ENCODE data around the gene INVS. TPM values are rescaled to one million over a fixed set of nuclear protein-coding genes. Genes with fewer than 3 reads are reported as not detected.
"Not testable (repeated sequence)": the region's sequence is repeated elsewhere in the genome, so short reads cannot be mapped to it uniquely, and the experiment has no call there.

The INVS gene
- total RNA-seq, 1 experiment from 2014 or later: 30.1 TPM

GRCh38 chr9:100217536-100217935 lies 118.5 kb downstream of the INVS start:
- Histone ChIP-seq H3K4me3 (no peak overlapping the region), H3K36me3 (peaks cover 2% of the 10 kb centered on the region; the same call in 1 of the 2 replicates), H3K4me1 (peaks cover 16% of the 10 kb centered on the region), H3K9me3 (replicated peaks) (no peaks in the 10 kb centered on the region), H3K27ac (no peak overlapping the region), H3K27me3 (no peaks in the 10 kb centered on the region)
- DNase-seq: no peak

DNA sequence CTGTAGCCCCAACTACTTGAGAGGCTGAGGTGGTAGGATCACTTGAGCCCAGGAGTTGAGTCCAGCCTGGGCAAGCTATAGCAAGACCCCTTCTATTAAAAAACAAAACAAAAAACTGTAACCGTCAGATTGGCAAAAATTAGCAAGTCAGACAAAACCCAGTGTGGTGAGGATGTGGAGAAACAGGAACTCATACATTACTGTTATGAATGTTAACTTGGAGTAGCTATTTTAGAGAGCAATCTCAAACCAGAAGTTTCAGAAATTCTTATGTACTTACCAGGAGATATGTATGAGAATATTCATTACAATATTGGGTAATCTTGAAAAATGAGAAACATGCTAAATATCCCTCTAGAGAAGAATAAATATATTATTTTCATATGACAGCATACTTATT lies 120.3 kb downstream of the INVS start:
- H3K9me3 ChIP-seq (replicated peaks): no peaks in the 10 kb centered on the region
- no peak for DNase-seq
- H3K4me3 ChIP-seq: no peak overlapping the region
- H3K4me1 ChIP-seq: peaks cover 16% of the 10 kb centered on the region
- H3K27ac ChIP-seq: no peak overlapping the region
- H3K36me3 ChIP-seq: peaks cover 2% of the 10 kb centered on the region; the same call in 1 of the 2 replicates
- no peaks in the 10 kb centered on the region for H3K27me3 ChIP-seq

DNA sequence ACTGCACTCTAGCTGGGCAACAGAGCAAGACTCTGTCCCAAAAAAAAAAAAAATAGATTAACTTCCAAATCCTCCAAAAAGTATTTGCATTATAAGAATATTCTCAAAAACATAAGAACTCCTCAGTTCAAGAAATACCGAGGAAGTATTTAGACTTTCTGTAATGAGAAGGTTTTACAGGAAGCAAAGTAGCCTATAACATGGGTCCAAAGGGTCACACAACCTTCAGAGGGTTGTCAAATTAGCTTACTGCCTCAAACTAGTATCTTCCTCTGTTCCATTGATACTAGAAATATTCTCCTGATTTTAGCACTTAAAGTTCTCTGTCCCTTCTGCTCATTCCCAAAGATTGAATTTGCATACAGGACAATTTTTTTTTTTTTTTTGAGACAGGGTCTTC lies 121.9 kb downstream of the INVS start:
- DNase-seq: peak in 1 of 2 experiments; percentile 9
- Histone ChIP-seq H3K27me3 (no peaks in the 10 kb centered on the region), H3K4me1 (peaks cover 16% of the 10 kb centered on the region), H3K27ac (peak overlapping the region; percentile 68), H3K4me3 (no peak overlapping the region), H3K36me3 (peaks cover 2% of the 10 kb centered on the region; the same call in 1 of the 2 replicates), H3K9me3 (replicated peaks) (no peaks in the 10 kb centered on the region)

DNA sequence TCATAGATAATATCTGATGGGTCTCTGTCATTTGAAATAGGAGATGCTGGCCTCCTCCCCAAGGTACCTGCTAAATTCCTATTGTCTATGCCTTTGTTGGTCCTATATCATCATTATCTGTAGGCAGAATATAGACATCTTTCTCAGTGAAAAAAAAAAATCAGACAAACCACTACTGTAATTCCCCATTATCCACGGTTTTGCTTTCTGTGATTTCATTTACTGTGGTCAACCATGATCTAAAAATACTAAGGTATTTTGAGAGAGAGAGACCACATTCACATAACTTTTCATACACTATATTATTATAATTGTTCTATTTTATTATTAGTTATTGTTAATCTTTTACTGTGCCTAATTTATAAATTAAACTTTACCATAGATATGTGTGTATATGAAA lies 122.5 kb downstream of the INVS start:
- peak in 1 of 2 experiments; percentile 69 for DNase-seq
- H3K9me3 ChIP-seq (replicated peaks): no peaks in the 10 kb centered on the region
- H3K36me3 ChIP-seq: peaks cover 4% of the 10 kb centered on the region; the same call in 1 of the 2 replicates
- no peaks in the 10 kb centered on the region for H3K27me3 ChIP-seq
- H3K4me3 ChIP-seq: no peak overlapping the region
- peaks cover 16% of the 10 kb centered on the region for H3K4me1 ChIP-seq
- peak overlapping the region; percentile 68 for H3K27ac ChIP-seq

- H3K27me3 ChIP-seq: no peaks in the 10 kb centered on the region
- H3K4me3 ChIP-seq: no peak overlapping the region
- H3K4me1 ChIP-seq: peaks cover 16% of the 10 kb centered on the region
- peak overlapping the region; percentile 68; the same call in 1 of the 2 replicates for H3K27ac ChIP-seq
- H3K9me3 ChIP-seq (replicated peaks): no peaks in the 10 kb centered on the region
- DNase-seq: peak in 1 of 2 experiments; percentile 58
- H3K36me3 ChIP-seq: peaks cover 9% of the 10 kb centered on the region; the same call in 1 of the 2 replicates
Observed at GRCh38 chr9:100222674-100223073, 123.6 kb downstream of the INVS start.

GRCh38 chr9:100227636-100228035 lies 128.6 kb downstream of the INVS start:
- Histone ChIP-seq H3K4me3 (no peak overlapping the region), H3K9me3 (replicated peaks) (no peaks in the 10 kb centered on the region), H3K27me3 (no peaks in the 10 kb centered on the region), H3K27ac (no peak overlapping the region), H3K36me3 (peaks cover 17% of the 10 kb centered on the region), H3K4me1 (no peaks in the 10 kb centered on the region; the same call in 1 of the 2 replicates)
- no peak for DNase-seq

DNA sequence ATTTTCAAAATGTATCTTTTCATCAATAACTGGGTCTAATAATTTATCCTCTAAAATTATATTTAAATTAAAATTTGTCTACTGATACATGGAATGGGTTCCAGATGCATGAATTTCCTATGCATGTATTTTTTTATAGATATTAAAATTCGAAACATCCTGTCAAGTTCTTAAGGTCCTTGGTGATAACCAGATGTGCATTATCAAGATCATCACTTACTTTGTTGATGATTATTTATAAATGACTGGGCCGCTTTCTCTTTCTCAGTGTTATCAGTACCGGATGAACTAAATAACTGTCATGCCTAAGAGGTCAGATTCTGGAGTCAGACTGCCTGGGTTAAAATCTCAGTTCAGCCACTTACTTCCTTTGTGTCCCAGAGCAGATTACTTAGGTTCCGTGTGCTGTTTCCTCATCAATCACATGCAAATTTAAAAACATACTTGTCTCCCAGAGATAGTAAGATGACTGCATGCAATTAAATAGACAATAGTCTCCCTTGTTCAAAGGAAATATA lies 129.4 kb downstream of the INVS start:
- Histone ChIP-seq H3K4me1 (no peaks in the 10 kb centered on the region), H3K27ac (no peak overlapping the region), H3K27me3 (no peaks in the 10 kb centered on the region), H3K9me3 (replicated peaks) (no peaks in the 10 kb centered on the region), H3K36me3 (peaks cover 17% of the 10 kb centered on the region), H3K4me3 (no peak overlapping the region)
- no peak for DNase-seq

GRCh38 chr9:100229136-100229535 lies 130.1 kb downstream of the INVS start:
- no peaks in the 10 kb centered on the region for H3K27me3 ChIP-seq
- peaks cover 17% of the 10 kb centered on the region for H3K36me3 ChIP-seq
- no peak overlapping the region for H3K4me3 ChIP-seq
- no peak for DNase-seq
- no peaks in the 10 kb centered on the region for H3K4me1 ChIP-seq
- no peak overlapping the region for H3K27ac ChIP-seq
- H3K9me3 ChIP-seq (replicated peaks): no peaks in the 10 kb centered on the region

GRCh38 chr9:100229561-100229960 lies 130.5 kb downstream of the INVS start:
- H3K27ac ChIP-seq: no peak overlapping the region
- DNase-seq: no peak
- H3K9me3 ChIP-seq (replicated peaks): 0 out of 2 replicates have a peak, but pooled peaks cover 3% of the 10 kb centered on the region
- H3K4me3 ChIP-seq: no peak overlapping the region
- peaks cover 17% of the 10 kb centered on the region for H3K36me3 ChIP-seq
- H3K27me3 ChIP-seq: no peaks in the 10 kb centered on the region
- no peaks in the 10 kb centered on the region for H3K4me1 ChIP-seq

GRCh38 chr9:100236986-100237385 lies 137.9 kb downstream of the INVS start:
- Histone ChIP-seq H3K9me3 (replicated peaks) (peaks cover 17% of the 10 kb centered on the region; the same call in 1 of the 2 replicates), H3K36me3 (peaks cover 17% of the 10 kb centered on the region)
- not testable (repeated sequence) for H3K27ac ChIP-seq, H3K4me3 ChIP-seq, H3K4me1 ChIP-seq, H3K27me3 ChIP-seq, DNase-seq

DNA sequence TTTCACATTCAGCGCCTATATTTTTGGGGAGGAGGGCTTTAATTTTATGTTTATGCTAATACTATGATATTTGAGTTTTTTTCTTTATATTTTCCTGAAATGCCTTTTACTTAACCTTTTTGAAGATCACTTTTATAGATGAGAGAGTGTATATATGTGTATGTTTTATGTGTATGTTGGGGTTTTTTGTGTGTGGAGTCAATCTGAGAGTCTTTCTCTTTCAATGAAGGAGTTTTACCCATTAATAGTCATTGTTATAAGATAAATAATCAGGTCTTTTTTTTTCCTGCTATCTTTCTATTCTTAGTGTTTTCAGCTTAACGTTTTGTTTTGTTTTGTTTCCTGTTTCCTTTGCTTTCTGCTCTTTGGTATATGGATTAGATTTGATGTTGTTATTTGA lies 141.5 kb downstream of the INVS start:
- Histone ChIP-seq H3K4me1 (no peaks in the 10 kb centered on the region), H3K36me3 (peaks cover 34% of the 10 kb centered on the region), H3K9me3 (replicated peaks) (peaks cover 9% of the 10 kb centered on the region; the same call in 1 of the 2 replicates), H3K27me3 (no peaks in the 10 kb centered on the region), H3K4me3 (no peak overlapping the region), H3K27ac (no peak overlapping the region)
- DNase-seq: no peak

DNA sequence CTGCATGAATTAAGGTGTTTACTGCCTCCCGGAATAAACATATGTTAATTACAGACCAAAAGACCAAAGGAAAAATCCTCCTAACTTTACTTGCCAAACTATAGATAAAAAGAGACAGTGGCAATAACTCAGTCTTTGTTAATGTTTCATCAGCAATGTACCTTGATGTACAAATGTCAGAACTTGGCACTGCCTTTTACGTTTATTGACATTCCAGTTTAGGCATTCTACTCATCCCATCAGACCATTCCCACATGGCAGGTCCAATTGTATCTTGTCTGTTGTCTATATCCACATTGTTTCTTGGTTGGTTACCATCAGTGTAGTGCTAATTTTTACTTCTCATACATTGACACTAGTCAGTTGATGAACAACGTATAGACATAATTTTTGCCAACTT lies 168.2 kb downstream of the INVS start:
- H3K9me3 ChIP-seq (replicated peaks): no peaks in the 10 kb centered on the region
- H3K4me1 ChIP-seq: no peaks in the 10 kb centered on the region
- no peak overlapping the region for H3K4me3 ChIP-seq
- no peak for DNase-seq
- peaks cover 21% of the 10 kb centered on the region for H3K36me3 ChIP-seq
- no peaks in the 10 kb centered on the region for H3K27me3 ChIP-seq
- H3K27ac ChIP-seq: no peak overlapping the region

DNA sequence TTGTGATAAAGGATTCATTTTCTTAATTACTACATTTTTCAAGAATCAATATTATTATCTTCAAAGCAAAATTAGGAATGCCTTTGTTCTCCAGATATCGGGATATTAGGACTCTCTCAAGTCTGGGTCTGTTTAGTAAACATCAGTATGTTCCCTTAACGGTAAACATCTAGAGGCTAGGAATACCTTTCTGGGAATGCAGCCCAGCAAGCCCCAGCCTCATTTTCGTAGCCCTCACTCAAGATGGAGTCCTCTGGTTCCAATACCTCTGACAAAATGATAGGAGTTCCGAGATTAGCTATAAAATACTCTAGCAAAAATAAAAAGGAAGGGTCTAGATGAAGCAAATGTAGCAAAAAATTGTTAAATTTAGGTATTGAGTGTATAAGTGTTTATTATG lies 169.2 kb downstream of the INVS start:
- no peaks in the 10 kb centered on the region for H3K4me1 ChIP-seq
- no peak overlapping the region for H3K27ac ChIP-seq
- no peaks in the 10 kb centered on the region for H3K27me3 ChIP-seq
- H3K4me3 ChIP-seq: no peak overlapping the region
- DNase-seq: no peak
- H3K9me3 ChIP-seq (replicated peaks): no peaks in the 10 kb centered on the region
- H3K36me3 ChIP-seq: peaks cover 20% of the 10 kb centered on the region

DNA sequence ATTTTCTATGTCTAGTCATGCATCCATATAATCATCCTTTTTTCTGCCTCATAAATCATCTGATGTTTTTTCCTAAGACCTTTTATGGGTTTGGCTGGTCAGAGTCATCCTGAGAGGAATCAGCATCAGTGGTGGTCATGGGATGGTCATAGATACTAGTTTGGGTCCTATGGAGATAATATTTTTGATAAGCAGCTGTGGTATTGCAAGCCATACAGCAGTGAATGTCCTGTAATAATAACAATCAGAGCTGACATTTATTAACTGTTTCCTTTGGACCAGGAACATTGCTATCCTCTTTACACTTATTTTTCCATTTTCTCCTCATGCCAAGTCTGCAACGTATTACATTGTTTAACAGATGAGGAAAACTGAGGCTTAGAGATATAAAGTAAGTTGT lies 170.6 kb downstream of the INVS start:
- no peaks in the 10 kb centered on the region for H3K27me3 ChIP-seq
- H3K36me3 ChIP-seq: peaks cover 15% of the 10 kb centered on the region
- no peak for DNase-seq
- H3K9me3 ChIP-seq (replicated peaks): no peaks in the 10 kb centered on the region
- H3K4me3 ChIP-seq: no peak overlapping the region
- H3K27ac ChIP-seq: no peak overlapping the region
- H3K4me1 ChIP-seq: no peaks in the 10 kb centered on the region

GRCh38 chr9:100277166-100277979 lies 178.3 kb downstream of the INVS start:
- no peak for DNase-seq
- no peaks in the 10 kb centered on the region for H3K9me3 ChIP-seq (replicated peaks)
- H3K4me3 ChIP-seq: no peak overlapping the region
- 0 out of 2 replicates have a peak, but pooled peaks cover 6% of the 10 kb centered on the region for H3K36me3 ChIP-seq
- no peaks in the 10 kb centered on the region for H3K27me3 ChIP-seq
- H3K4me1 ChIP-seq: 0 out of 2 replicates have a peak, but pooled peaks cover 3% of the 10 kb centered on the region
- H3K27ac ChIP-seq: no peak overlapping the region
